Tibial nerve (tissue), 4 donors: ENCODE results near the gene BCAR1.

ENCODE experiments used
- CTCF ChIP-seq, 5 experiments: fragments of 200-600 bp in 3 of 5; fragments of 450-650 bp in 2 of 5; sonication (generic) in 3 of 5; IDR thresholded peaks; one replicate each; pipeline ENCODE4 v1.5.1; 2016 to 2019; ENCODE audit warnings: antibody characterized with exemption in 5 of 5, mild to moderate bottlenecking in 3 of 5, moderate library complexity in 2 of 5
- EP300 ChIP-seq, 2 donors: sonication (generic); formaldehyde crosslinking; IDR thresholded peaks; one replicate each; pipeline ENCODE4 v1.6.1; 2017; ENCODE audit warnings: antibody characterized with exemption in 2 of 2, mild to moderate bottlenecking in 1 of 2
- POLR2A ChIP-seq, 2 donors: fragments of 450-650 bp; IDR thresholded peaks; one replicate each; pipeline ENCODE4 v1.6.1; 2017; ENCODE audit warnings: antibody characterized with exemption in 2 of 2, mild to moderate bottlenecking in 2 of 2, moderate library complexity in 2 of 2

- TF ChIP-seq CTCF (IDR thresholded peaks at IDR 0.05) (no peak), POLR2A (IDR thresholded peaks at IDR 0.05) (no peak), EP300 (IDR thresholded peaks at IDR 0.05) (no peak)
Measured at GRCh38 chr16:75293173-75293572, 41.7 kb upstream of the BCAR1 start.
